GM18858 (cell line): Measurements from ENCODE around the gene PTPRC.
A peak's percentile ranks its signal among the peaks of the same experiment; 100 is the strongest.

Source experiments
- ATAC-seq: cut with Tn5 transposase; IDR thresholded peaks from one replicate; pipeline ENCODE4 v1.9.1; 2021; ENCODE audit not compliant: unreplicated experiment

PTPRC gene

DNA sequence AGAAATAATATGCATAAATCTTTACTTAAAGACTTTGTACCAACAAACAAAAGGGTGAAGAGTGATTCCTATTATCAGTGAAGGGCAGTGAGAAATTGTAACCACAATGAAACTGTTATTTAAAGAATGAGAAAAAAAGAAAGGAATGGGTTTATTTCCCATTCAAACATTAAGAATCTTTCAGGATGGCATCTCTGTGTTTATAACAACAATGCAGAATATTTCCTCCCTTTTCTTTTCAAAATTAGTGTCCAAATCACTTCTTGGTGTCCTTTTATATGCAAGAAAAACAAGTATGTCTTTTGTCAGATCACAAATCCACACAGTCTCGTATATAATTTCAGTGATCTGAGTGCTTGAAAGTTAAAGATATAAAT lies 61.2 kb downstream of the PTPRC start:
- no peak for ATAC-seq

DNA sequence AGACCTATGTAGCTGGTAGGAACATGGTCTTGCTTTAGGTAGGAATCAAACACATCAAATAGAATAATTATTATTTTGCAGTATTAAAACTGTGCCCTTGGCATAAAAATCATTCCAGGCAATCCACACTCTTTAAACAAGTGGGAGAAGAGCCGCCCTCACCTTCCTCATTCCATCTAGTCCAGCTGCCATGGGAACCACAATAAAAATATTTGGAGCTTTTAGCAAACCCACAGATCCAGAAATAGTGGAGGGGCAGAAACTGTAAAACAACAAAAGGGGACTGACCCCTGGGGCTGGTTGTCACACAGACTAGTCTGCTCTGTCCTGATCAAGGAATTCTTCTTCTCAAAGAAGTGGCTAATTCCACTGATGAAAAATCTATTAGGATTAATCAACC lies 61.6 kb downstream of the PTPRC start:
- no peak for ATAC-seq

DNA sequence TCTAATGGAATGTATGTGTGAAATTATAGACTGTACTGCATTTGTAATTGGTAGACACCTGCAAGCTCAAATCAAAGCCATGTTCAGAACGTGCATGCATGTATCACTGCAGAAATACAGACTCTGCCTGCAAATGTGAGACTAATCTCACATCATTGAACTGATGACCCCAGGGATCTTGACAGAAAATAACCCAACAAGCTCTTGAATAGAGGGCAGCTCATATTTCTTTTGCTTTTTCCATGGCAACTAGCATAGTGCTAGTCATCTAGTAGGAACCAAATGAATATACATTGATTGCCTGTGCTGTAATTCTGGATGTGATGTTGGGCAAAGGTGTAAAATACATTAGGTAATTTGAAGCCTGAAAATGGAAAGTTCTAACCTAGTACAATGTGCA lies 62.4 kb downstream of the PTPRC start:
- no peak for ATAC-seq

DNA sequence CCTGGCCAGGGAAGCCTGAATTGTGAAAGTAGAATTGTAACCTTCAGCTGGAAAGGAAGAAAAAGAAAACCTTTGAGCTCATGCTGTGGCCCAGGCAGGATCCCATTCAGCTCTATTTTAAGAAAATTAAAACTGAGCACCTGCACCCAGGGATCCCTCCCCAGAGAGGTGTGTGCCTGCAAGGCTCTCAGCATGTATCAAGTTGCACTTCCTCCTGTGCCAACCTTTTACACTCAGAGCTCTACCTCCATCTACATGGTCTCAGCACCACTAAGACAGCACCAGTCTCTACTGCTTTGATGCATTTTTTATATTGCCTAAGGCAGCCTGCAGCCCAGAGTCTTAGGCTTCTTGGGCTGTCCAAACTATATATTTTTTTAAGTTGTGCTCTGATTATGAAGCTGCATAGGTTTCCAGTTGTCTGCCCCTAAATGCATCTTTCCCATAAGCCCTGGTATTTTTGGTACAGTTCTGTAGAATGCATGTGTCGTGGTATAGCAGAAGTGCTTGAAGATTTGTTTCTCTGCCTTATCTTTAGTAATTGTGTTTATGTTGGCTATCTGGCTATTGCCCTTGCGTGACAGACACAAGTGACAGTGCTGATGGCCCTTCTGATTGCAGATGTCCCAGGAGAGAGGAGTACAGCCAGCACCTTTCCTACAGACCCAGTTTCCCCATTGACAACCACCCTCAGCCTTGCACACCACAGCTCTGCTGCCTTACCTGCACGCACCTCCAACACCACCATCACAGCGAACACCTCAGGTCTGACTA lies 63.1 kb downstream of the PTPRC start:
- ATAC-seq, result no peak

DNA sequence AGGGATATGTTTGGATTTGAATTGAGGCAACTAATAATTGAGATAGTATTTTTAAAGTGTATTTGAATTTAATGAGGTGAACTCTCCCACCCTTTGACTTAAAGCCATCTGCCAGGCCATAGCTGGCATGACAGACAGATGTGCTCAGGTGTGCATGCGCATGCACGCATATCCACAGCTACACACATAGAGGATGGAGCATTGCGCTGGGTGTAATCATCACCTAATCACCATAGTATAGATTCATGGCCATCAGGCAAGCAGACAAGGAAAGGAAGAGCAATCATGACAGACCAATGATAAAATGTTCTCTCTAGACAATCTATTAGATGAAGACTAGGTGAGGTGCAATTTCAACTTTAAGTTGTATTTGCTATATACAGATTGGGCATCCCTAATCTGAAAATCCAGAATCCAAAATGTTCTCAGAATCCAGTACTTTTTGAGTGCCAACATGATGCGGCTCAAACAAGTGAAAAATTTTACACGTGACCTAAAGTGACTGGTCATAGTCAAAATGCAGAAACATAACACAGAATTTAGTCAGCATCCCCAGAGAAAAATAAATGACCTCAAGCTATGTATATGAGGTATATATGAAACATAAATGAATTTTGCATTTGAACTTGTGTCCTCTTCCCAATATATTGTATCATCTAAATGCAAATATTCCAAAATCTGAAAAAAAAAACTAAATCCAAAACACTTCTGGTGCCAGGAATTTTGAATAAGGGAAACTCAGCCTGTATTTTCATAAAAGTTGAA lies 70.1 kb downstream of the PTPRC start:
- no peak for ATAC-seq

DNA sequence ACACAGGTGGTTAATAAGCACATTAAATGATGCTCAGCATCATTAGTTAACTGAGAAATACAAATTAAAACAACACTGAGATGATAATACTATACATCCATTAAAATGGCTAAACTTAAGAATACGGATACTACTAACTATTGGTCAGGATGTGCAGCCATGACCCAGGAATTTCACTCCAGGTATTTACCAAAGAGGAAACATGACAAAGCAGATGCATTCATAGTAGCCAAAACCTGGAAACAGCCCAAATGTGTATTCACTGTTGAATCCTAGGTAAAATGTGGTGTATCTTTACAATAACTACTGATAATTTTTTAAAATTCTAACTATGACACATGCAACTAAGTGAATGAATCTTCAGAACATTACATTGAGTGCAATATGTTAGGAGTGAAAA lies 73.0 kb downstream of the PTPRC start:
- ATAC-seq, result no peak

DNA sequence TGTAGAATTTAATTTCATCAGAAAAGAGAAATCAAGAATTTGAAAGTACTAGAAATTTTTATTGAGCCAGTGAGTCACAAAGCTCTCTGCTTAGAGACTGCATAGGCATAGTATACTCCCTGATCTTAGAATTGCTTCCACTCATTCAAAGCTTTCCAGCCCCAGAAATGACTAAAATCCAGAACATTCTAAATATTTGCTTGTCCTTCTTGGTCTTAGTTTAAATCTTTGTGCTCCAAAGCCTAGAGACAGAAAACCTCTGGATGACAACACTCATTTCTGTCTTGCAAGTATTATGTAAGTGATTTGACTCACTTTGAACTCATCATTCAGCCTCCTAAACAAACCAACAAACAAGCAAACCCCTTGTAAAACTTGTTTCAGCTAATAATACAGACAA lies 74.2 kb downstream of the PTPRC start:
- ATAC-seq, result no peak

DNA sequence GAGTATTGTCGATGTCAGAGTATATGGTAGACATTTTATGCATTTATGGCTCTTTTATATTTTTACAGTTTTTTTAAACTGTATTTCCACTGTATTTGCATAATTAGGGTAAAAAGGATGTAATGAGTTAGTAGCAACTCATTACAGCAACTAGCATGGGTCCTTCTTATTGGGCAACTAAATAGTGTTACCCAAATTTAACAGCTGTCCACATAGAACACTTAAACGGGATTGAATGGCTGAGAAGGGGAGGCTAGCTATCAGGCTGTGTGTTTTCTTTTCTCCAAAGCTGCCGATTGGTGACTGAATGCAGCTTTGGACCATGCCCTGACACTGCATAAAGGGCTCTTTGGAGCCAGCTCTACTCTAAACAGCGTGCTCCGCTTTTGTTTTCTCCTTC lies 75.4 kb downstream of the PTPRC start:
- ATAC-seq, result no peak

DNA sequence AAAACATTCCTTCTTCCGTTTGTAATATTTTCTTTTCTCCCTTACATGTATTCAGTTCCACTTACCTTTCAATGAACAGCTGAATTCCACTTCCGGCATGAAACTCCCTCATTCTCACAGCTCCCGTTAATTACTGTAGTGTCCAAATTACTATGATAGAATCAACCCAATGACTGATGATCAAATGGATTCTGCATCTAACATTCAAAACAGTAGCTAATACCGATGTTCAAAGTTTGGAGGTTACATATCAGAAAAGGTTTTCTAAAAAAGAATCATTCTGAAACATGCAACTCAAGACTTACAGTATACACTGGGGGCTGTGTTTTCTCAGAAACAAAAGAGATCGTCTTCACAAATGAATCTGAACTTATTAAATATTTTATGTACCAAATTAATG lies 77.2 kb downstream of the PTPRC start:
- ATAC-seq, result no peak

DNA sequence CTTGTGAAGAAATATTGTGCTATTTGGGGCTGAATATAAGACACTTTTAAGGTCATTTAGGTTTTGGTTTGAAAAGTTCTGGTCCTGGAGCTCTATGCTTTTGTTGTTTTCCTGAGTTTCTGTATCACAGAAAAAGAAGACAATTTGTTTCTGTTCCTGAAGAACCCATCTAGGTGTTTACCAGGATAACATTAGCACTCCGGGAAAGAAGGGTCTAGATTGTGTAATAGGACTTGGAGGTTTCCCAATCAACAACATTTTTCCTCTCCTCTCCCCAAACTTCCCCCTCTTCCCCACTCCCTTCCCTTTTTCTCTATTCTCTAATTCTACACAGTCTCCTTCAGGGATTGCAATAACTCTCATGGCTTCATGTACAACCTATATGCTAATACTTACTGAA lies 78.7 kb downstream of the PTPRC start:
- no peak for ATAC-seq

DNA sequence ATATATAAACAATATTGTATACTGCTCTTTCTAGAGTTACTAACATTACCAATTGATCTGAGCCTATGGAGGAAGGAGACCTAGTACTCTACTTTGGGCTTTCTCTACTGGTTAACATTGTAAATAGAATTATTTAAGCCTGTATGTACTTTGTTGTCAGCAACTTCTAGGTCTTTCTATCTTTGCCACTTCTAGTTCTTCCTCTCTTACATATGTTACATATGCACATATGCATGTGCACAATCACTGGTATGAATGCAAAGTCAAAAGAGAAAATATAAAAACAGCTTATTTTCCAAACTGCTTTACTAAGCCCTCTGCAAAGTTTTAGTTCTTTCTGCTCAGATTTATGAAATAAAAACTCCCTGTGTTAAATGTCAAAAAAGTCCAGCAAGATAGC lies 84.3 kb downstream of the PTPRC start:
- ATAC-seq, result no peak

DNA sequence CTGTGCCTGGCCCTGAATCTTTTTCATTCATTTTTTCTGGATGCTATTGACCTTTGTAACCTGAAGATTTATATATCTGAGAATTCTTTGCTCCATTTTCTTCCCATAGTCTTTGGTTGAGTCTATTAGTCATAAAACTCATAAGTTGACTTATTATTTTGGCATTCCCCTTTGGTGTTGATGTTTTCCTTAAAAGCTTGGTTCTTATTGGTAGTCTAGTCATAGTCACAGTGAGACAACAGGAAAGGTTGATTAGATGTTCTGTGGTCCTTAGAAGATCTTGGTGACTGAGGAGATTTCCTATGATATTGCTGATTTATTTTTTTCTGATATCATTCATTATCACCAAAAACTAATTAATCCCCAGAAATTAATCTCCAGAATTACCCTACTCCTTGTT lies 86.2 kb downstream of the PTPRC start:
- no peak for ATAC-seq

DNA sequence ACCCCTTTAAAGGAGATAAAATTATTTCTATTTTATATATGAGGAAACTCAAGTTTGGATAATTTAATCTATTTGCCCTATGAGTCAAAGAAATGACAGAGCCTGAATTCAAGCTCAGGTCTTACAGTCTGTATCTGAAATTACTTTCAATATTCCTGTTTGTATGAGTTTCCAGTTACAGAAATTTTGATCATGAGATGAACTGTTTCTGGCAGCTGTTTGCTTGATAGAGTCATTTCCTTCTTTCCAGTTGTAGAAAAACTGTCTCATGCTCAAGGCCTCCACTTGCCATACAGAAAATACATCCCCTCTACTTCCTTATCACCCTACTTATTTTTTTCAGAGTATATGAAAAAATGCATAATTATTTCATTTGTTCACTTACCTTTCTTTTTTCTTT lies 87.6 kb downstream of the PTPRC start:
- no peak for ATAC-seq

DNA sequence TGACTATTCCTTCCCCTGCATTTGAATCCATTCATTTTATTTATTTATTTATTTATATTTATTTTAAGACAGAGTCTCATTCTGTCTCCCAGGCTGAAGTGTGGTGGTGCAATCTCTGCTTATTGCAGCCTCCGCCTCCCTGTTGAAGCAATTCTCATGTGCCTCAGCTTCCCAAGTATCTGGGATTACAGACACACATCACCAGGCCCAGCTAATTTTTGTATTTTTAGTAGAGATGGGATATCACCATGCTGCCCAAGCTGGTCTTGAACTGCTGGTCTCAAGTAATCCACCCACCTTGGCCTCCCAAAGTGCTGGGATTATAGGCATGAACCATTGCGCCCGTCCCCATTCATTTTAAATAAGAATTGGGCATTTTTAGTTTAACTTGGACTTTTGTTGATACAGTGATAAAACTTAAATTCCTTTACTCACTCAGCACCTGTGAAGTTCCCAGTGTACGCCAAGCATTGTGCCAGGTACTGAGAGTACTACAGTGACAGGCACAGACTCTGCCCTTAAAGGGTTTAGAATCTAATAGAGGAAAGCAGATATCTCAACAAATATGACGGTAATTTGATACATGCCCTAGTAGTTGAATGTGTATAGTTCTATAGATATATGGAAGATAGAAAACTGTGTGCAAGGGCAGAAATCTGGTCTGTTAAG lies 90.5 kb downstream of the PTPRC start:
- ATAC-seq, result no peak

DNA sequence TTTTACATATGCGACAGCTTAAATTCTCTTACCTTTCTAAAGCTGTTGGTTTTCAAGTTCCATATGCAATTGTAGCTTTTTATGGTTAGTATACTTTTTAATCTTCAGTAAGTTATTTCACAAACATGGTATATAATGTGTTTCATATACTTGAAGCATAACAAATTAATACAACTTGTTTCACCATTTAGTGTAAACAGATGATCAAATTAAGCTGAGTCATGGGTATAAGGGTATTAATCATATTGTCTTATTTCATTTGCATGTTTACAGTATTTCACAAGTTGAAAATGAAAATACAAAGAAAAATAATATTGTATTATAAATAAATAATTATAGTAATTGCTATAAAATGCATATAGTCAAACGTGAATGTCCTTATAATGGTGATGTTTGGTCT lies 92.1 kb downstream of the PTPRC start:
- ATAC-seq, result no peak

DNA sequence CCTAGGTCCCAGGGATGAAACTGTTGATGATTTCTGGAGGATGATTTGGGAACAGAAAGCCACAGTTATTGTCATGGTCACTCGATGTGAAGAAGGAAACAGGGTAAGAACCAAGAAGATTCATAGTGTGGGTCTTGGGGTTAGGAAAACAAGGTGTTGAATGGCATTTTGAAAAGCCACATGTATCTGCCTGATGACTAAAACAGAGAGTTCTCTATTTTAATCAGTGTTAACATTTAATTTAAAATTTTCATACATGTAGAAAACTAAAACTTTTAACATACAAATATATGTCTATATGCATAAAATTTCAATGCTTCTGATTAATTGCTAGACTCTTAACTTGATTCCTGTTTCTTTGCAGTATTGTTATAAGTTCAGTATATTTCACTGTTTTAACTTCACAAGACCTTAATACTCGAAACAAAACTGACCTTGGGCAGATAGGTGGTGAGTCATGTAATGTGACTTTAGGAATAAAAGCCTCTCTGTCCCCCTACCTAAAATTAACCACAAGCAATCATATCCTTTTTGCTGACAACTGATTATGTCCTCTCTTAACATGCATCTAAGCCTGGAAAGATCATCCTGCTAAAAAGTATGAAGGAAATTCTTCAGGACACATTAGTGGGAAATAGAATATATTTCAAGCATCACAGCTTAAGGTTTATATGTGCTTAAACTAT lies 95.6 kb downstream of the PTPRC start:
- peak; percentile 83 for ATAC-seq

DNA sequence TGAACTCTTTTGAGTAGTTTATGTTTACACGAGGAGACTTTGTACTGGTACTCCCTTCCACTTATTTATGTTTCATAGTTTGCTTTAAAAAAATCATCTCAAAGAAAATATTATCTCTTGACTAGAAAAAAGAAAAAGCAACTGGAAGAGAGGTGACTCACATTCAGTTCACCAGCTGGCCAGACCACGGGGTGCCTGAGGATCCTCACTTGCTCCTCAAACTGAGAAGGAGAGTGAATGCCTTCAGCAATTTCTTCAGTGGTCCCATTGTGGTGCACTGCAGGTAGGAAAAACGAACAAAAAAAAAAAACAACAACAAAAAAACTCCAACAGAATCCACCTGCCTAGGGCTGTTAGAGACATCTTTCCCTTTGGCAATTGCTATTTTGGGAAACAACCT lies 102.9 kb downstream of the PTPRC start:
- no peak for ATAC-seq

DNA sequence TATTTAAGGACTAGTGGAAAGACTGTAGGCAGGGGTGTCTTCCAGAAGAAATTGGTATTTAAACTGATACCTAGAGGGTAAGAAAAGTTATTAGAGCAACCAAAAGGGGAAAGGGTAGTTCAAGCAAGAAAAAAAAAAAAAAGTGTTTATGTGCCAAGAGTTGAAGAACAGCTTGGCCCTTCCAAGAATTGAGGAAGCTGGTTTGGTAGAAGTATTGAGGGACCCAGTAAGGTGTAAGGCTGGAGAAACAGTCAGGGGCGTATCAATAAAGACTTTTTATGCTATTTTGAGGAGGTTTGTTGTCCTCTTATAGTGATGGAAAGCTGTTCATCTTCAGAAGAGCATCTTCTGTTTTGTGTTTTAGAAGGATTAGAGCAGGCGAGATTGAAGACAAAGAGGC lies 108.3 kb downstream of the PTPRC start:
- no peak for ATAC-seq

DNA sequence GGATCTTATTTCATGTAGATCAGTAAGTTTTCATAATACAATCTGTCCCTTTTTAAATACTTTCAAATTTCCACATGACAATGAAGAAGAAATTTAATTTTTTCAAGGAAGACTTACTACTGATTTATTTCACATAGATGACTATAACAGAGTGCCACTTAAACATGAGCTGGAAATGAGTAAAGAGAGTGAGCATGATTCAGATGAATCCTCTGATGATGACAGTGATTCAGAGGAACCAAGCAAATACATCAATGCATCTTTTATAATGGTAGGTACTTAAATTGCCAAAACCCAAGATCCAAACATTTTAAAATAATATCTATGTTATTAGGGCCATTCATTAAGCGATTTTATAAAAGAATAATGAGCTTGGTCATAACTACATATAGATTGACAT lies 110.4 kb downstream of the PTPRC start:
- ATAC-seq, result no peak

DNA sequence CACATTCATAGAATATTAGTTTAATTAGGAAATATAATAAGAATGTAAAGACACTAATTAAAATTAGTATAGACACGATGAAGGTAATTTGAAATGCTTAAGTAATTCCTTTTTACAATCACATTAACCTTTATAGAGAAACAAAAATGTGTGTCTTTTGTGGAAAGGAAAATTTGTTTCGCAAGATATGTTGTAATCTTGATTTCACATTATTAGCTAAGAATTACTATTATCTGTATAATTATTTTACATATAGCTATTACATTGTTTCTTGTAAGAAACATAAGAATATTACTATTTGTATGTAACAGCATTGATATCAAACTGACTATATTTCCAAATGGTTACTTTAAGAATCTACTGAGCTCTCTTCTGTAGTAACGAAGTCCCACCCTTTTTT lies 111.2 kb downstream of the PTPRC start:
- no peak for ATAC-seq

DNA sequence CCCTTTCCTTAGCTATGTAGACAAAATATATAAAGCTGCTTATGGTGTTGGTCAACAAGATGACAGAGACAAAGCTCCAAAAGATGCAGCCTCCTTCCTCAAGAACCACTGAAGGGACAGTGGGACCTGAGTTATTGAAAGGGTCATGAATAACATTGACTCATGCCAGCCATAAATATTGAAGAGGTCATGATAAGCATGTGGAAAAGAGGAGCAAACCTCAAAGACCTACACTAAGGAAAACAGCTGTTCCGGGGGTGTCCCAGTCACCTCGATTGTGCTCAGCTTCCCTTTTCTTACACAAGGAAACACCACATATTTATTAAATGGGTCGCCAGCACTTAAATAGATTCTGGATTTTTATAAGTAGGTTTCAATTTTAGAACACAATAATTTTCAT lies 112.9 kb downstream of the PTPRC start:
- no peak for ATAC-seq

DNA sequence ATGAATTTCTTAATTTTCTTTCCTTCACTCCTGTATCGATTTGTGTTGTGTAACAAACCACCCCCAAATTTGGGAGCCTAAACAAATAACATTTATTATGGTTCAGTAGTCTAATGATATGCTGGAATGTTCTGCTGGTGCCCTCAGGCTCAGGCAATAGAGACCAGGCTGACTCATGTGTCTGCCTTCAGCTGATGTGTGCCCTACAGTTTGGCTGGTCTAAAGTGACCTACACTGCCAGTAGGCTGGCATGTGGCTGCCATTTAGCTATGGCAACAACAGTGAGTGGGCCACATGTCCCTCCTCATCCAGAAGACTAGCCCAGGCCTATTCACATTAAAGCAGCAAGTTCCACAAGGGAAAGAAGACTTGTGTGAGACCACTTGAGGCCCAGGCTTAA lies 115.8 kb downstream of the PTPRC start:
- no peak for ATAC-seq
